Endodermal cell (in vitro differentiated cells): ENCODE measurements around the gene MRPS23. TPM values are rescaled to one million over a fixed set of nuclear protein-coding genes. Genes with fewer than 3 reads are reported as not detected.

Experiments
- DNase-seq: peaks from one replicate; pipeline ENCODE4 v3.0.0-alpha.2; 2017
- H3K27ac ChIP-seq: 2 replicates; pipeline ENCODE4 v1.5.1; 2013; ENCODE audit warnings: mild to moderate bottlenecking, low read depth, low read length, moderate library complexity
- H3K27me3 ChIP-seq: 2 replicates; pipeline ENCODE4 v1.6.1; 2013; ENCODE audit warnings: mild to moderate bottlenecking, low read length, moderate library complexity; ENCODE audit not compliant: insufficient read depth, control insufficient read depth, poor library complexity, severe bottlenecking
- H3K36me3 ChIP-seq: 2 replicates; pipeline ENCODE4 v1.7.0; 2013; ENCODE audit warnings: mild to moderate bottlenecking, low read length, moderate library complexity; ENCODE audit not compliant: control insufficient read depth, insufficient read depth
- H3K4me1 ChIP-seq: one replicate; pipeline ENCODE4 v1.7.0; 2013; ENCODE audit warnings: low read length; ENCODE audit not compliant: control insufficient read depth, insufficient read depth
- H3K4me3 ChIP-seq: 2 replicates; pipeline ENCODE4 v1.5.1; 2013; ENCODE audit warnings: mild to moderate bottlenecking, low read length, moderate library complexity
- H3K9ac ChIP-seq: 2 replicates; pipeline ENCODE4 v1.6.1; 2013; ENCODE audit warnings: mild to moderate bottlenecking, low read length, moderate library complexity; ENCODE audit not compliant: poor library complexity, severe bottlenecking; ENCODE audit errors: extremely low read depth
- H3K9me3 ChIP-seq: 2 replicates; pipeline ENCODE4 v1.6.1; 2013; ENCODE audit warnings: mild to moderate bottlenecking, low read length, moderate library complexity; ENCODE audit not compliant: control insufficient read depth
- H3K27ac Mint-ChIP-seq: 2 replicates; pipeline ENCODE4 v1.8.0; 2020; ENCODE audit warnings: mixed read lengths
- H3K27me3 Mint-ChIP-seq: 2 replicates; pipeline ENCODE4 v1.8.0; 2021; ENCODE audit warnings: mild to moderate bottlenecking, mixed read lengths; ENCODE audit not compliant: insufficient read depth
- H3K36me3 Mint-ChIP-seq: 2 replicates; pipeline ENCODE4 v1.8.0; 2020; ENCODE audit warnings: low read depth, mixed read lengths
- H3K4me1 Mint-ChIP-seq: 2 replicates; pipeline ENCODE4 v1.8.0; 2020; ENCODE audit warnings: mixed read lengths
- H3K4me3 Mint-ChIP-seq: 2 replicates; pipeline ENCODE4 v1.8.0; 2020; ENCODE audit warnings: mild to moderate bottlenecking, moderate library complexity, mixed read lengths
- H3K9me3 Mint-ChIP-seq: 2 replicates; pipeline ENCODE4 v1.8.0; 2020; ENCODE audit warnings: mild to moderate bottlenecking, mixed read lengths
- WGBS, 2 experiments: methylation state at CpG; one replicate each; pipeline versions ENCODE4 v1.1.5 to v1.1.7; 2013; ENCODE audit warnings: missing lambda C conversion rate in 2 of 2, mixed read lengths in 1 of 2; ENCODE audit not compliant: insufficient coverage in 1 of 2, insufficient read length in 1 of 2; 5-methylcytosine and 5-hydroxymethylcytosine counted together
- total RNA-seq, 2 donors: library from RNA; stranded (reverse); fragmentation: NEBNext Ultra II Directional in 1 of 2; extraction: Animal tissue kit (Norgen Biotek cat#: 25700) in 1 of 2; gene quantifications; 2 replicates in 1 of 2; 3 replicates in 1 of 2; pipeline ENCODE4 v1.2.1, GENCODE V29; 2021
- TF ChIP-seq, protein P1 (sequence below): fragments of 200-600 bp; sonication (generic); conservative IDR thresholded peaks from 2 replicates; pipeline ENCODE4 v1.5.0; 2021; ENCODE audit warnings: antibody characterized with exemption, mild to moderate bottlenecking

Gene MRPS23
- total RNA-seq, 2 donors from 2014 or later: 43.9 to 49.2 TPM

DNA sequence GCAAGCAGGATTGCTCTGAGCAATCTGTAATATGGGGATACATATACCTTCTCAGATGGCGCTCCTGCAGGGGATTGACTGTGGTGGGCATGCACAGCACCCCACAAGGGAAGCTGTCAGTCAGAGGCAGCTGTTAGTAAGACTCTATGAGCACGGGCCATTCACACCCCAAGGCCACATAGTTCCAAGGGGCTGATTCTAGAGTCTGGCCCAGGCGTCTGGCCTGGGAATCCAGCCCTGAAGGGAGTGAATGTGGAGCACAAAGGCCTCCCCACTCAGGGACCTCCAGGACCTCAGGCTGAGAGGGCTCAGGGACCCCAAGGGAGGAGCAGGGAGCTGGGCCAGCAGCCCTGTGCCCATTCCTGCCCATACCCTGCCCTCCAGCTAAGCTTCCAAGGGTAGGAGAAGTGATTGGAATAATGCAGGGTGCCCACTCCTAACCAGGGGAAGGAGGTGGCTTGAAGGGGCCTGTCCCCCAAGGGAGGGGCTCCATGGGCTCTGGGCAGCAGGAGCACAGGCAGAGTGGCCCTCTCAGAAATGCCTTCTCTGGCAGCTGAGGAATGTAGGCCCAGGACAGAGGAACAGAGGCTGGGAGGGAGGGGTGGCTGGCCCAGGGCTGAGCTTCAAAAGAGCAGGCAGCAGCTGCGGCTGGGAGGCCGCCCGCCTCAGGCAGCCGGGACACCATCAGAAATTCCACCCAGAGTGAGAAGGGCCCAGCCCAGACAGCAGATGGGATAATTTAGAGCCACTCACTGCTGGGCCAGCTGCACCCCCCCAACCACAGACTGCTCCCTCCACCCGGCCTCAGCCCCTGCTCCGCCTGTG, 48.9 kb upstream of the MRPS23 start:
- no peaks in the 10 kb centered on the region for H3K36me3 Mint-ChIP-seq
- no peak overlapping the region for H3K4me3 Mint-ChIP-seq
- H3K9ac ChIP-seq: peak overlapping the region; percentile 28
- H3K36me3 ChIP-seq: no peaks in the 10 kb centered on the region
- no peak overlapping the region for H3K4me3 ChIP-seq
- no peaks in the 10 kb centered on the region for H3K27me3 Mint-ChIP-seq
- peaks cover 57% of the 10 kb centered on the region for H3K4me1 Mint-ChIP-seq
- peak; percentile 96 for DNase-seq
- peaks cover 39% of the 10 kb centered on the region for H3K4me1 ChIP-seq
- WGBS, 2 experiments: 70% methylated on average over 9 of the region's 9 CpGs; no CpG with 5 or more reads in 1 of the 2 experiments
- no peaks in the 10 kb centered on the region for H3K9me3 Mint-ChIP-seq
- H3K9me3 ChIP-seq: no peaks in the 10 kb centered on the region
- TF ChIP-seq, protein P1, sequence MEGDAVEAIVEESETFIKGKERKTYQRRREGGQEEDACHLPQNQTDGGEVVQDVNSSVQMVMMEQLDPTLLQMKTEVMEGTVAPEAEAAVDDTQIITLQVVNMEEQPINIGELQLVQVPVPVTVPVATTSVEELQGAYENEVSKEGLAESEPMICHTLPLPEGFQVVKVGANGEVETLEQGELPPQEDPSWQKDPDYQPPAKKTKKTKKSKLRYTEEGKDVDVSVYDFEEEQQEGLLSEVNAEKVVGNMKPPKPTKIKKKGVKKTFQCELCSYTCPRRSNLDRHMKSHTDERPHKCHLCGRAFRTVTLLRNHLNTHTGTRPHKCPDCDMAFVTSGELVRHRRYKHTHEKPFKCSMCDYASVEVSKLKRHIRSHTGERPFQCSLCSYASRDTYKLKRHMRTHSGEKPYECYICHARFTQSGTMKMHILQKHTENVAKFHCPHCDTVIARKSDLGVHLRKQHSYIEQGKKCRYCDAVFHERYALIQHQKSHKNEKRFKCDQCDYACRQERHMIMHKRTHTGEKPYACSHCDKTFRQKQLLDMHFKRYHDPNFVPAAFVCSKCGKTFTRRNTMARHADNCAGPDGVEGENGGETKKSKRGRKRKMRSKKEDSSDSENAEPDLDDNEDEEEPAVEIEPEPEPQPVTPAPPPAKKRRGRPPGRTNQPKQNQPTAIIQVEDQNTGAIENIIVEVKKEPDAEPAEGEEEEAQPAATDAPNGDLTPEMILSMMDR: no peak
- H3K27ac Mint-ChIP-seq: peak overlapping the region; percentile 92
- H3K27me3 ChIP-seq: no peaks in the 10 kb centered on the region
- H3K27ac ChIP-seq: peak overlapping the region; percentile 99

DNA sequence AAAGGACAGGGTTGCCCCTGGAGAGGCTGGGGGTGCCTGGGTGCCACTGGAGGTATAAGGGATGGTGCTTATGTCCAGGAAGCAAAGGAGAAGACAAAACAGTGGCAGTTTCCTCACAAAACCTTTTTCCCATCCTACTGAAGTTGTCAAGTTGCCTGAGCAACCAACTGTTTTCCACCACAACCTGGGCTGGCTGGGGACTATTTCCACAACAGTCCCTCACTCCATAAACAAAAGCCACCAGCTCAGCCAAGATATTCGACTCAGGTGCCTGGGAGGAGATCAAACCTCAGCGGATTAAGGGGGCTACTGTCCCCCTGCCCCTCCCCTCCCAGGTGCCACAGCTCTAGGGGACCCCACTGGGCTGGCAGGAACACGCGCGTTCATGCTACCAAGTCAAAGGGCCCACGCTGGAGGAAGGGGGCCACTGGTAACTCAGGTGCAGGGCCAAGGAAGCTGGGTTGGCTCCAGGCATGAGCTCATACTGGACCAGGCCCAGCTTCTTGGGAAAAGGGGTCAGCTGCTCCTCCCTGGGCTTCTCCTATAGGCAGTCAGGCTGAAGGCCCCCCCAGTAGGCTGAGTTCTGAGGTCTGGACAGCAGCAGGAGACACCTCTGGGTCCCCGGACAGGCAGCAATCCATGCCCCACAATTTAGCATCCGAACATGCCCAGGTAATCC, 45.7 kb upstream of the MRPS23 start:
- H3K27me3 ChIP-seq: no peaks in the 10 kb centered on the region
- H3K4me3 ChIP-seq: no peak overlapping the region
- TF ChIP-seq, protein P1: no peak
- Mint-ChIP-seq H3K27me3 (no peaks in the 10 kb centered on the region), H3K4me3 (no peak overlapping the region), H3K4me1 (peaks cover 40% of the 10 kb centered on the region), H3K36me3 (no peaks in the 10 kb centered on the region), H3K9me3 (no peaks in the 10 kb centered on the region), H3K27ac (no peak overlapping the region)
- no peaks in the 10 kb centered on the region for H3K36me3 ChIP-seq
- no peaks in the 10 kb centered on the region for H3K9me3 ChIP-seq
- H3K27ac ChIP-seq: no peak overlapping the region
- DNase-seq: no peak
- H3K4me1 ChIP-seq: peaks cover 29% of the 10 kb centered on the region
- WGBS, 2 experiments: 91 to 100% methylated on average over 2 to 8 of the region's 8 CpGs
- H3K9ac ChIP-seq: no peak overlapping the region

GRCh38 chr17:57894848-57895247, 45.0 kb upstream of the MRPS23 start:
- H3K4me3 ChIP-seq: no peak overlapping the region
- no peaks in the 10 kb centered on the region for H3K27me3 Mint-ChIP-seq
- WGBS, 2 experiments: 75 to 100% methylated on average over 1 of the region's 1 CpG
- H3K4me1 ChIP-seq: peaks cover 25% of the 10 kb centered on the region
- H3K36me3 ChIP-seq: no peaks in the 10 kb centered on the region
- H3K9me3 ChIP-seq: no peaks in the 10 kb centered on the region
- H3K36me3 Mint-ChIP-seq: no peaks in the 10 kb centered on the region
- H3K9me3 Mint-ChIP-seq: no peaks in the 10 kb centered on the region
- no peak overlapping the region for H3K4me3 Mint-ChIP-seq
- no peak overlapping the region for H3K27ac ChIP-seq
- H3K27me3 ChIP-seq: no peaks in the 10 kb centered on the region
- no peak for DNase-seq
- TF ChIP-seq, protein P1: no peak
- no peak overlapping the region for H3K9ac ChIP-seq
- no peak overlapping the region for H3K27ac Mint-ChIP-seq
- H3K4me1 Mint-ChIP-seq: peaks cover 34% of the 10 kb centered on the region
